Nephron progenitor cell (in vitro differentiated cells): ENCODE results near the gene F7.

Experiments
- DNase-seq: peaks from one replicate; pipeline ENCODE4 v3.0.0; 2021
- H3K27ac Mint-ChIP-seq: 2 replicates; pipeline ENCODE4 v1.8.0; 2021; ENCODE audit warnings: mild to moderate bottlenecking, moderate library complexity, mixed read lengths
- H3K27me3 Mint-ChIP-seq: 2 replicates; pipeline ENCODE4 v1.8.0; 2021; ENCODE audit warnings: mild to moderate bottlenecking, low read depth, mixed read lengths; ENCODE audit not compliant: poor library complexity
- H3K36me3 Mint-ChIP-seq: 2 replicates; pipeline ENCODE4 v1.8.0; 2021; ENCODE audit warnings: low read depth, mixed read lengths
- H3K4me1 Mint-ChIP-seq: 2 replicates; pipeline ENCODE4 v1.8.0; 2021; ENCODE audit warnings: mixed read lengths
- H3K4me3 Mint-ChIP-seq: 2 replicates; pipeline ENCODE4 v1.8.0; 2021; ENCODE audit warnings: mild to moderate bottlenecking, moderate library complexity, mixed read lengths
- H3K9me3 Mint-ChIP-seq: 2 replicates; pipeline ENCODE4 v1.8.0; 2021; ENCODE audit warnings: mild to moderate bottlenecking, moderate library complexity, mixed read lengths
- CTCF ChIP-seq: fragments of 200-600 bp; sonication (generic); IDR thresholded peaks from 2 replicates; pipeline ENCODE4 v1.5.0; 2021; ENCODE audit warnings: antibody characterized with exemption

Gene F7

GRCh38 chr13:113114511-113115362 lies 9.1 kb downstream of the F7 start:
- peak; percentile 1 for DNase-seq
- no peak for TF ChIP-seq CTCF

GRCh38 chr13:113115363-113116205 lies 10.0 kb downstream of the F7 start:
- peaks cover 5% of the 10 kb centered on the region for H3K9me3 Mint-ChIP-seq
- no peak overlapping the region for H3K27ac Mint-ChIP-seq
- no peak overlapping the region for H3K4me3 Mint-ChIP-seq
- H3K36me3 Mint-ChIP-seq: no peaks in the 10 kb centered on the region
- H3K4me1 Mint-ChIP-seq: no peaks in the 10 kb centered on the region
- no peak for DNase-seq
- no peak for TF ChIP-seq CTCF
- H3K27me3 Mint-ChIP-seq: peaks cover 30% of the 10 kb centered on the region

More at GRCh38 chr13:113114511-113115362, 9.1 kb downstream of the F7 start:
- H3K9me3 Mint-ChIP-seq: peaks cover 5% of the 10 kb centered on the region
- H3K36me3 Mint-ChIP-seq: no peaks in the 10 kb centered on the region
- peaks cover 30% of the 10 kb centered on the region for H3K27me3 Mint-ChIP-seq
- no peak overlapping the region for H3K4me3 Mint-ChIP-seq
- no peaks in the 10 kb centered on the region for H3K4me1 Mint-ChIP-seq
- H3K27ac Mint-ChIP-seq: no peak overlapping the region

GRCh38 chr13:113116206-113116800 lies 10.7 kb downstream of the F7 start:
- H3K27ac Mint-ChIP-seq: no peak overlapping the region
- DNase-seq: no peak
- H3K4me1 Mint-ChIP-seq: no peaks in the 10 kb centered on the region
- no peaks in the 10 kb centered on the region for H3K36me3 Mint-ChIP-seq
- H3K27me3 Mint-ChIP-seq: peaks cover 23% of the 10 kb centered on the region
- peaks cover 5% of the 10 kb centered on the region for H3K9me3 Mint-ChIP-seq
- no peak overlapping the region for H3K4me3 Mint-ChIP-seq
- TF ChIP-seq CTCF: no peak

GRCh38 chr13:113116871-113117271 lies 11.3 kb downstream of the F7 start:
- TF ChIP-seq CTCF: no peak
- H3K4me3 Mint-ChIP-seq: no peak overlapping the region

GRCh38 chr13:113117335-113117872 lies 11.8 kb downstream of the F7 start:
- peaks cover 9% of the 10 kb centered on the region for H3K4me1 Mint-ChIP-seq

More at GRCh38 chr13:113116871-113117271, 11.3 kb downstream of the F7 start:
- no peak for DNase-seq
- peaks cover 4% of the 10 kb centered on the region for H3K4me1 Mint-ChIP-seq
- H3K27me3 Mint-ChIP-seq: peaks cover 23% of the 10 kb centered on the region
- peaks cover 5% of the 10 kb centered on the region for H3K9me3 Mint-ChIP-seq
- no peaks in the 10 kb centered on the region for H3K36me3 Mint-ChIP-seq
- H3K27ac Mint-ChIP-seq: no peak overlapping the region

More at GRCh38 chr13:113117335-113117872, 11.8 kb downstream of the F7 start:
- no peak for TF ChIP-seq CTCF
- DNase-seq: peak; percentile 1
- Mint-ChIP-seq H3K27ac (no peak overlapping the region), H3K9me3 (peaks cover 5% of the 10 kb centered on the region), H3K36me3 (no peaks in the 10 kb centered on the region), H3K27me3 (peaks cover 23% of the 10 kb centered on the region), H3K4me3 (no peak overlapping the region)
